ENCODE measurements around the gene RASAL2.

Gene RASAL2

GRCh38 chr1:178172939-178173338, 79.0 kb downstream of the RASAL2 start:
- Histone ChIP-seq H3K27me3 (ENCODE audit: insufficient read depth, low read length, poor library complexity, severe bottlenecking) (no peaks in the 10 kb centered on the region), H3F3A (ENCODE audit: low read depth) (no peaks in the 10 kb centered on the region), H4K20me1 (ENCODE audit: insufficient read depth, low read length, poor library complexity, severe bottlenecking) (no peaks in the 10 kb centered on the region), H3K79me2 (ENCODE audit: insufficient read depth, low read length) (no peaks in the 10 kb centered on the region), H3K4me1 (ENCODE audit: insufficient read depth, low read length, poor library complexity, severe bottlenecking) (no peaks in the 10 kb centered on the region), H3K9me2 (replicated peaks; ENCODE audit: low read depth, low read length) (no peaks in the 10 kb centered on the region), H3K9ac (ENCODE audit: low read depth, low read length, poor library complexity, severe bottlenecking) (no peak overlapping the region), H3K4me2 (ENCODE audit: low read depth, low read length, poor library complexity, severe bottlenecking) (no peak overlapping the region), H2AFZ (ENCODE audit: low read length) (no peak overlapping the region), H3K36me3 (ENCODE audit: insufficient read depth, low read length) (no peaks in the 10 kb centered on the region), H3K9me3 (ENCODE audit: insufficient read depth, low read depth, low read length) (no peaks in the 10 kb centered on the region), H3K4me3 (ENCODE audit: low read length, poor library complexity, severe bottlenecking) (no peak overlapping the region)
- TF ChIP-seq EZH2phosphoT487 (IDR thresholded peaks at IDR 0.05; ENCODE audit: borderline replicate concordance) (no peak), CTCF (conservative IDR thresholded peaks at IDR 0.05; ENCODE audit: low read length) (no peak)

- Histone ChIP-seq H3K9me3 (ENCODE audit: insufficient read depth, low read depth, low read length) (no peaks in the 10 kb centered on the region), H3K36me3 (ENCODE audit: insufficient read depth, low read length) (no peaks in the 10 kb centered on the region), H3K4me3 (ENCODE audit: low read length, poor library complexity, severe bottlenecking) (no peak overlapping the region), H3K79me2 (ENCODE audit: insufficient read depth, low read length) (no peaks in the 10 kb centered on the region), H3K27me3 (ENCODE audit: insufficient read depth, low read length, poor library complexity, severe bottlenecking) (no peaks in the 10 kb centered on the region), H3K4me2 (ENCODE audit: low read depth, low read length, poor library complexity, severe bottlenecking) (no peak overlapping the region), H3K9me2 (replicated peaks; ENCODE audit: low read depth, low read length) (no peaks in the 10 kb centered on the region), H3K4me1 (ENCODE audit: insufficient read depth, low read length, poor library complexity, severe bottlenecking) (no peaks in the 10 kb centered on the region), H3K9ac (ENCODE audit: low read depth, low read length, poor library complexity, severe bottlenecking) (no peak overlapping the region), H4K20me1 (ENCODE audit: insufficient read depth, low read length, poor library complexity, severe bottlenecking) (no peaks in the 10 kb centered on the region), H2AFZ (ENCODE audit: low read length) (no peak overlapping the region), H3F3A (ENCODE audit: low read depth) (no peaks in the 10 kb centered on the region)
- no peak for TF ChIP-seq EZH2phosphoT487 (IDR thresholded peaks at IDR 0.05; ENCODE audit: borderline replicate concordance)
- no peak for TF ChIP-seq CTCF (conservative IDR thresholded peaks at IDR 0.05; ENCODE audit: low read length)
Observed at GRCh38 chr1:178174539-178174938, 80.6 kb downstream of the RASAL2 start.

GRCh38 chr1:178180405-178180804, 86.5 kb downstream of the RASAL2 start:
- no peaks in the 10 kb centered on the region for H3K27me3 ChIP-seq (ENCODE audit: insufficient read depth, low read length, poor library complexity, severe bottlenecking)
- H4K20me1 ChIP-seq (ENCODE audit: insufficient read depth, low read length, poor library complexity, severe bottlenecking), result no peaks in the 10 kb centered on the region
- H3K4me2 ChIP-seq (ENCODE audit: low read depth, low read length, poor library complexity, severe bottlenecking), result no peak overlapping the region
- H3K36me3 ChIP-seq (ENCODE audit: insufficient read depth, low read length), result no peaks in the 10 kb centered on the region
- no peaks in the 10 kb centered on the region for H3K4me1 ChIP-seq (ENCODE audit: insufficient read depth, low read length, poor library complexity, severe bottlenecking)
- no peak overlapping the region for H2AFZ ChIP-seq (ENCODE audit: low read length)
- H3K9me3 ChIP-seq (ENCODE audit: insufficient read depth, low read depth, low read length), result no peaks in the 10 kb centered on the region
- 0 out of 2 replicates have a peak, but pooled peaks cover 4% of the 10 kb centered on the region for H3K9me2 ChIP-seq (replicated peaks; ENCODE audit: low read depth, low read length)
- TF ChIP-seq CTCF (conservative IDR thresholded peaks at IDR 0.05; ENCODE audit: low read length) (no peak), EZH2phosphoT487 (IDR thresholded peaks at IDR 0.05; ENCODE audit: borderline replicate concordance) (no peak)
- no peak overlapping the region for H3K4me3 ChIP-seq (ENCODE audit: low read length, poor library complexity, severe bottlenecking)
- H3K9ac ChIP-seq (ENCODE audit: low read depth, low read length, poor library complexity, severe bottlenecking), result no peak overlapping the region
- H3K79me2 ChIP-seq (ENCODE audit: insufficient read depth, low read length), result no peaks in the 10 kb centered on the region
- no peaks in the 10 kb centered on the region for H3F3A ChIP-seq (ENCODE audit: low read depth)

All from Loucy (cell line).